WTC11 (cell line): ENCODE results near the gene BMPR2. TPM values are rescaled to one million over a fixed set of nuclear protein-coding genes. Genes with fewer than 3 reads are reported as not detected.

Experiments
- ATAC-seq: fragments of 200-7000 bp; cut with Tn5 transposase; 2 replicates; pipeline ENCODE4 v1.10.0; 2021; ENCODE audit warnings: mild to moderate bottlenecking, moderate library complexity
- CTCF ChIA-PET: fragments of 300-600 bp; sonication (Branson Sonifier 250); formaldehyde crosslinking; loops from one replicate; lab custom pipeline; 2021; ENCODE audit warnings: antibody characterized with exemption; lab: Charles Lee
- POLR2A ChIA-PET: fragments of 350-600 bp; sonication (Branson Sonifier 250); formaldehyde crosslinking; loops from one replicate; lab custom pipeline; 2021; ENCODE audit warnings: antibody characterized with exemption; lab: Charles Lee
- DNase-seq: peaks from one replicate; pipeline ENCODE4 v3.0.0; 2021; ENCODE audit warnings: low spot score
- H3K27ac Mint-ChIP-seq: 2 replicates; pipeline ENCODE4 v1.8.0; 2021; ENCODE audit warnings: mixed read lengths
- H3K27me3 Mint-ChIP-seq: 2 replicates; pipeline ENCODE4 v1.8.0; 2021; ENCODE audit warnings: low read depth, mild to moderate bottlenecking, moderate library complexity, mixed read lengths
- H3K36me3 Mint-ChIP-seq: 2 replicates; pipeline ENCODE4 v1.8.0; 2021; ENCODE audit warnings: mixed read lengths
- H3K4me1 Mint-ChIP-seq: 2 replicates; pipeline ENCODE4 v1.8.0; 2022; ENCODE audit warnings: mixed read lengths
- H3K4me3 Mint-ChIP-seq: 2 replicates; pipeline ENCODE4 v1.8.0; 2021; ENCODE audit warnings: mild to moderate bottlenecking, moderate library complexity, mixed read lengths
- H3K9me3 Mint-ChIP-seq: 2 replicates; pipeline ENCODE4 v1.8.0; 2021; ENCODE audit warnings: mixed read lengths
- AFF4 ChIP-seq: sonication (generic); formaldehyde crosslinking; IDR thresholded peaks from 2 replicates; pipeline ENCODE4 v1.8.1; 2023; ENCODE audit warnings: mild to moderate bottlenecking, missing genetic modification reagents, borderline replicate concordance
- CDX4 ChIP-seq: fragments of 250-450 bp; sonication (Bioruptor Pico); IDR thresholded peaks from 2 replicates; pipeline ENCODE4 v1.9.0; 2021; ENCODE audit warnings: moderate library complexity, mild to moderate bottlenecking, inconsistent platforms, borderline replicate concordance
- CREB1 ChIP-seq: sonication (generic); formaldehyde crosslinking; IDR thresholded peaks from 2 replicates; pipeline ENCODE4 v1.8.0; 2023; ENCODE audit warnings: mild to moderate bottlenecking, missing genetic modification reagents
- ETV6 ChIP-seq: sonication (generic); formaldehyde crosslinking; IDR thresholded peaks from 2 replicates; pipeline ENCODE4 v1.8.1; 2022; ENCODE audit warnings: mild to moderate bottlenecking, missing genetic modification reagents
- FOXP4 ChIP-seq: sonication (generic); formaldehyde crosslinking; IDR thresholded peaks from 2 replicates; pipeline ENCODE4 v1.8.0; 2022; ENCODE audit warnings: mild to moderate bottlenecking, missing genetic modification reagents
- MYBL2 ChIP-seq: sonication (generic); formaldehyde crosslinking; IDR thresholded peaks from 2 replicates; pipeline ENCODE4 v1.8.1; 2023; ENCODE audit warnings: mild to moderate bottlenecking, moderate library complexity, missing genetic modification reagents
- NR2C2 ChIP-seq: sonication (generic); formaldehyde crosslinking; IDR thresholded peaks from 2 replicates; pipeline ENCODE4 v1.8.0; 2022; ENCODE audit warnings: mild to moderate bottlenecking, missing genetic modification reagents
- NR3C1 ChIP-seq: sonication (generic); formaldehyde crosslinking; conservative IDR thresholded peaks from 2 replicates; pipeline ENCODE4 v1.8.1; 2023; ENCODE audit warnings: low read depth, mild to moderate bottlenecking, missing genetic modification reagents
- PRDM15 ChIP-seq: sonication (generic); formaldehyde crosslinking; IDR thresholded peaks from 2 replicates; pipeline ENCODE4 v1.8.0; 2022; ENCODE audit warnings: missing genetic modification reagents
- SMAD3 ChIP-seq: sonication (generic); formaldehyde crosslinking; IDR thresholded peaks from 2 replicates; pipeline ENCODE4 v1.8.0; 2022; ENCODE audit warnings: missing genetic modification reagents, mild to moderate bottlenecking, borderline replicate concordance
- SMAD4 ChIP-seq: sonication (generic); formaldehyde crosslinking; IDR thresholded peaks from 2 replicates; pipeline ENCODE4 v1.8.0; 2022; ENCODE audit warnings: mild to moderate bottlenecking, missing genetic modification reagents
- USF2 ChIP-seq: sonication (generic); formaldehyde crosslinking; IDR thresholded peaks from 2 replicates; pipeline ENCODE4 v1.8.1; 2023; ENCODE audit warnings: mild to moderate bottlenecking, missing genetic modification reagents, moderate library complexity
- ZBTB21 ChIP-seq: sonication (generic); formaldehyde crosslinking; IDR thresholded peaks from 2 replicates; pipeline ENCODE4 v1.8.1; 2023; ENCODE audit warnings: mild to moderate bottlenecking, missing genetic modification reagents, borderline replicate concordance
- ZMAT4 ChIP-seq: fragments of 250-450 bp; sonication (Bioruptor Pico); IDR thresholded peaks from 2 replicates; pipeline ENCODE4 v1.9.0; 2021; ENCODE audit warnings: mild to moderate bottlenecking
- ZNF138 ChIP-seq: sonication (generic); formaldehyde crosslinking; conservative IDR thresholded peaks from 2 replicates; pipeline ENCODE4 v1.8.1; 2022; ENCODE audit warnings: mild to moderate bottlenecking, moderate library complexity, missing genetic modification reagents
- ZNF396 ChIP-seq: fragments of 250-450 bp; sonication (Bioruptor Pico); IDR thresholded peaks from 2 replicates; pipeline ENCODE4 v1.8.0; 2021; ENCODE audit warnings: mild to moderate bottlenecking, moderate library complexity, borderline replicate concordance
- ZNF423 ChIP-seq: fragments of 250-450 bp; sonication (Bioruptor Pico); IDR thresholded peaks from 2 replicates; pipeline ENCODE4 v2.1.2; 2022; ENCODE audit warnings: mild to moderate bottlenecking, moderate library complexity
- ZNF532 ChIP-seq: fragments of 250-450 bp; sonication (Bioruptor Pico); IDR thresholded peaks from 2 replicates; pipeline ENCODE4 v1.9.0; 2021; ENCODE audit warnings: mild to moderate bottlenecking, borderline replicate concordance
- total RNA-seq: library from RNA; stranded (reverse); gene quantifications from 3 replicates; pipeline ENCODE4 v1.2.3, GENCODE V29; 2021

Gene BMPR2
- total RNA-seq, 1 experiment from 2014 or later = 22.1 TPM

- TF ChIP-seq PRDM15 (CRISPR knock-in tag) = no peak
- 0 out of 2 replicates have a peak, but pooled peaks have one; percentile 30 for TF ChIP-seq ETV6 (CRISPR knock-in tag)
- TF ChIP-seq ZMAT4 (CRISPR knock-in tag) = no peak
- TF ChIP-seq, all 79 proteins: peak for 10
Measured at GRCh38 chr2:202377207-202377761, 1.2 kb downstream of the BMPR2 start (continued).

- TF ChIP-seq NR2C2 (CRISPR knock-in tag) (no peak), SMAD4 (CRISPR knock-in tag) (no peak), FOXP4 (no peak), AFF4 (CRISPR knock-in tag) (no peak), SMAD3 (no peak), CDX4 (CRISPR knock-in tag) (no peak), MYBL2 (CRISPR knock-in tag) (no peak), NR3C1 (CRISPR knock-in tag) (no peak), ZNF138 (CRISPR knock-in tag) (no peak), ZNF532 (CRISPR knock-in tag) (no peak), ZBTB21 (CRISPR knock-in tag) (no peak), ZNF396 (CRISPR knock-in tag) (no peak), USF2 (CRISPR knock-in tag) (no peak), ZNF423 (no peak), CREB1 (CRISPR knock-in tag) (no peak)
- Mint-ChIP-seq H3K4me3 (peak overlapping the region; percentile 99), H3K36me3 (peaks cover 5% of the 10 kb centered on the region; the same call in 1 of the 2 replicates), H3K9me3 (no peaks in the 10 kb centered on the region), H3K27ac (no peak overlapping the region), H3K27me3 (no peaks in the 10 kb centered on the region), H3K4me1 (peaks cover 39% of the 10 kb centered on the region)
- ChIA-PET CTCF (no interaction called here), POLR2A (no interaction called here)
- ATAC-seq (no peak), DNase-seq (no peak)
Measured at GRCh38 chr2:202378001-202378400, 1.9 kb downstream of the BMPR2 start.
